WTC11 (cell line): ENCODE measurements around the gene MYLK2. TPM values are rescaled to one million over a fixed set of nuclear protein-coding genes. Genes with fewer than 3 reads are reported as not detected.

Experiments used
- ATAC-seq: fragments of 200-7000 bp; cut with Tn5 transposase; 2 replicates; pipeline ENCODE4 v1.10.0; 2021; ENCODE audit warnings: mild to moderate bottlenecking, moderate library complexity
- CTCF ChIA-PET: fragments of 300-600 bp; sonication (Branson Sonifier 250); formaldehyde crosslinking; loops from one replicate; lab custom pipeline; 2021; ENCODE audit warnings: antibody characterized with exemption; lab: Charles Lee
- POLR2A ChIA-PET: fragments of 350-600 bp; sonication (Branson Sonifier 250); formaldehyde crosslinking; loops from one replicate; lab custom pipeline; 2021; ENCODE audit warnings: antibody characterized with exemption; lab: Charles Lee
- DNase-seq: peaks from one replicate; pipeline ENCODE4 v3.0.0; 2021; ENCODE audit warnings: low spot score
- H3K27ac Mint-ChIP-seq: 2 replicates; pipeline ENCODE4 v1.8.0; 2021; ENCODE audit warnings: mixed read lengths
- H3K27me3 Mint-ChIP-seq: 2 replicates; pipeline ENCODE4 v1.8.0; 2021; ENCODE audit warnings: low read depth, mild to moderate bottlenecking, moderate library complexity, mixed read lengths
- H3K36me3 Mint-ChIP-seq: 2 replicates; pipeline ENCODE4 v1.8.0; 2021; ENCODE audit warnings: mixed read lengths
- H3K4me1 Mint-ChIP-seq: 2 replicates; pipeline ENCODE4 v1.8.0; 2022; ENCODE audit warnings: mixed read lengths
- H3K4me3 Mint-ChIP-seq: 2 replicates; pipeline ENCODE4 v1.8.0; 2021; ENCODE audit warnings: mild to moderate bottlenecking, moderate library complexity, mixed read lengths
- H3K9me3 Mint-ChIP-seq: 2 replicates; pipeline ENCODE4 v1.8.0; 2021; ENCODE audit warnings: mixed read lengths
- ATF1 ChIP-seq: sonication (generic); formaldehyde crosslinking; IDR thresholded peaks from 2 replicates; pipeline ENCODE4 v1.8.1; 2023; ENCODE audit warnings: mild to moderate bottlenecking, moderate library complexity, missing genetic modification reagents
- EMX1 ChIP-seq: fragments of 250-450 bp; sonication (Bioruptor Pico); IDR thresholded peaks from 2 replicates; pipeline ENCODE4 v1.8.0; 2021; ENCODE audit warnings: mild to moderate bottlenecking
- KAT7 ChIP-seq: sonication (generic); formaldehyde crosslinking; IDR thresholded peaks from 2 replicates; pipeline ENCODE4 v1.8.1; 2023; ENCODE audit warnings: missing genetic modification reagents, mild to moderate bottlenecking, borderline replicate concordance
- NFE2L1 ChIP-seq: sonication (generic); formaldehyde crosslinking; IDR thresholded peaks from 2 replicates; pipeline ENCODE4 v1.8.1; 2023; ENCODE audit warnings: missing genetic modification reagents
- TEAD4 ChIP-seq: sonication (generic); formaldehyde crosslinking; IDR thresholded peaks from 2 replicates; pipeline ENCODE4 v1.8.0; 2022; ENCODE audit warnings: mild to moderate bottlenecking, missing genetic modification reagents
- ZNF263 ChIP-seq: sonication (generic); formaldehyde crosslinking; IDR thresholded peaks from 2 replicates; pipeline ENCODE4 v1.8.1; 2022; ENCODE audit warnings: low read depth, mild to moderate bottlenecking, moderate library complexity, missing genetic modification reagents
- total RNA-seq: library from RNA; stranded (reverse); gene quantifications from 3 replicates; pipeline ENCODE4 v1.2.3, GENCODE V29; 2021
- TF ChIP-seq, protein P1 (sequence below): sonication (generic); formaldehyde crosslinking; IDR thresholded peaks from 2 replicates; pipeline ENCODE4 v1.8.1; 2023; ENCODE audit warnings: mild to moderate bottlenecking, missing genetic modification reagents
- TF ChIP-seq, protein P2 (sequence below): fragments of 200-600 bp; IDR thresholded peaks from 2 replicates; pipeline ENCODE4 v1.8.0; 2022; ENCODE audit warnings: antibody characterized with exemption
- TF ChIP-seq, protein P3 (sequence below): fragments of 250-450 bp; sonication (Bioruptor Pico); IDR thresholded peaks from 2 replicates; pipeline ENCODE4 v1.8.0; 2021; ENCODE audit warnings: mild to moderate bottlenecking
- TF ChIP-seq, protein P4 (sequence below): sonication (generic); formaldehyde crosslinking; IDR thresholded peaks from 2 replicates; pipeline ENCODE4 v1.8.0; 2022; ENCODE audit warnings: missing genetic modification reagents
- TF ChIP-seq, protein P5 (sequence below): sonication (generic); formaldehyde crosslinking; IDR thresholded peaks from 2 replicates; pipeline ENCODE4 v1.8.0; 2022; ENCODE audit warnings: mild to moderate bottlenecking, missing genetic modification reagents
- TF ChIP-seq, protein P6 (sequence below): sonication (generic); formaldehyde crosslinking; conservative IDR thresholded peaks from 2 replicates; pipeline ENCODE4 v1.8.1; 2023; ENCODE audit warnings: mild to moderate bottlenecking, low read depth, missing genetic modification reagents, moderate library complexity
- TF ChIP-seq, protein P7 (sequence below): sonication (generic); formaldehyde crosslinking; IDR thresholded peaks from 2 replicates; pipeline ENCODE4 v1.8.0; 2022; ENCODE audit warnings: mild to moderate bottlenecking, missing genetic modification reagents

MYLK2 gene
- total RNA-seq, 1 experiment from 2014 or later = 0.28 TPM

DNA sequence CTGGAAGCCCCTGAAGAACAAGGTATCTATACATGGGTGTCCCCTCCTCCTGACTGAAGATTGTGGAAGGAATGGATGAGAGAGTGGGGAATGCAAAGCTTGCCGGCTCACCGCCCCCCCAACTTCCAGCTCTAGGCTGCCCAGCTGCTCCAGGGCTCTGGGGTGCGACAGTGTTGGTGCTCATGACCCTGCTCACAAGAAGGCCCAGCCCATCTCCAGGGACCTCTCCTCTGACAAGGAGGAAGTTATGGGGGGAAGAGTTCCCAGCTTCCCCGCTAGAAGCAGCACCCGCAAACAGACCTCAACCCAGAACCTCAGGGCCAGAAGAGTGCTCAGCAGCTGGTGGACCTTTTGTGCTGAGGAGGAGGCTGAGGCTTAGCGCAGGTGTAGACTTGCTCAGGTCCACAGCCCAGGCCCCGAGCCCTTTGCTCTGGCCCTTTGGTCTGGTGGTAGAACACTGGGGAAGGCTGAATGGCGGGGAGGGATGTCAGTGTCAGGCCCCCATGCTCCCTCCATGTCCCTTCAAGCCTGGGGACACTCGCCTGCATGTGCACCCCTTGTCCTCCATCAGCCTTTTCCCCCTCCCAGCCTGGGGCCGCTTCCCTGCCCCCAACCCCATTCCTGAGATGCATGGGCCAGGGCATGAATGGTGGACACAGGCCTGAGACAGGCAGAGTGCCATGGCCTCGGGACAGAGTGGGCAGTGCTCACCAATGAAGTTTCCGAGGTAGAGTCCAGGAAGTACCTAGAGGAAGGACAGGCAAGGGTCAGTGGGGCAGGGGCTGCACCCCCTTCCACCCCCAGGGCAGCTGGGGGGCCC is 49.9 kb downstream of the MYLK2 start (continued):
- TF ChIP-seq, protein P1, sequence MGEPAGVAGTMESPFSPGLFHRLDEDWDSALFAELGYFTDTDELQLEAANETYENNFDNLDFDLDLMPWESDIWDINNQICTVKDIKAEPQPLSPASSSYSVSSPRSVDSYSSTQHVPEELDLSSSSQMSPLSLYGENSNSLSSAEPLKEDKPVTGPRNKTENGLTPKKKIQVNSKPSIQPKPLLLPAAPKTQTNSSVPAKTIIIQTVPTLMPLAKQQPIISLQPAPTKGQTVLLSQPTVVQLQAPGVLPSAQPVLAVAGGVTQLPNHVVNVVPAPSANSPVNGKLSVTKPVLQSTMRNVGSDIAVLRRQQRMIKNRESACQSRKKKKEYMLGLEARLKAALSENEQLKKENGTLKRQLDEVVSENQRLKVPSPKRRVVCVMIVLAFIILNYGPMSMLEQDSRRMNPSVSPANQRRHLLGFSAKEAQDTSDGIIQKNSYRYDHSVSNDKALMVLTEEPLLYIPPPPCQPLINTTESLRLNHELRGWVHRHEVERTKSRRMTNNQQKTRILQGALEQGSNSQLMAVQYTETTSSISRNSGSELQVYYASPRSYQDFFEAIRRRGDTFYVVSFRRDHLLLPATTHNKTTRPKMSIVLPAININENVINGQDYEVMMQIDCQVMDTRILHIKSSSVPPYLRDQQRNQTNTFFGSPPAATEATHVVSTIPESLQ (CRISPR knock-in tag) = no peak
- no peak for TF ChIP-seq ATF1 (CRISPR knock-in tag)
- TF ChIP-seq, protein P2, sequence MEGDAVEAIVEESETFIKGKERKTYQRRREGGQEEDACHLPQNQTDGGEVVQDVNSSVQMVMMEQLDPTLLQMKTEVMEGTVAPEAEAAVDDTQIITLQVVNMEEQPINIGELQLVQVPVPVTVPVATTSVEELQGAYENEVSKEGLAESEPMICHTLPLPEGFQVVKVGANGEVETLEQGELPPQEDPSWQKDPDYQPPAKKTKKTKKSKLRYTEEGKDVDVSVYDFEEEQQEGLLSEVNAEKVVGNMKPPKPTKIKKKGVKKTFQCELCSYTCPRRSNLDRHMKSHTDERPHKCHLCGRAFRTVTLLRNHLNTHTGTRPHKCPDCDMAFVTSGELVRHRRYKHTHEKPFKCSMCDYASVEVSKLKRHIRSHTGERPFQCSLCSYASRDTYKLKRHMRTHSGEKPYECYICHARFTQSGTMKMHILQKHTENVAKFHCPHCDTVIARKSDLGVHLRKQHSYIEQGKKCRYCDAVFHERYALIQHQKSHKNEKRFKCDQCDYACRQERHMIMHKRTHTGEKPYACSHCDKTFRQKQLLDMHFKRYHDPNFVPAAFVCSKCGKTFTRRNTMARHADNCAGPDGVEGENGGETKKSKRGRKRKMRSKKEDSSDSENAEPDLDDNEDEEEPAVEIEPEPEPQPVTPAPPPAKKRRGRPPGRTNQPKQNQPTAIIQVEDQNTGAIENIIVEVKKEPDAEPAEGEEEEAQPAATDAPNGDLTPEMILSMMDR = no peak
- TF ChIP-seq, protein P3, sequence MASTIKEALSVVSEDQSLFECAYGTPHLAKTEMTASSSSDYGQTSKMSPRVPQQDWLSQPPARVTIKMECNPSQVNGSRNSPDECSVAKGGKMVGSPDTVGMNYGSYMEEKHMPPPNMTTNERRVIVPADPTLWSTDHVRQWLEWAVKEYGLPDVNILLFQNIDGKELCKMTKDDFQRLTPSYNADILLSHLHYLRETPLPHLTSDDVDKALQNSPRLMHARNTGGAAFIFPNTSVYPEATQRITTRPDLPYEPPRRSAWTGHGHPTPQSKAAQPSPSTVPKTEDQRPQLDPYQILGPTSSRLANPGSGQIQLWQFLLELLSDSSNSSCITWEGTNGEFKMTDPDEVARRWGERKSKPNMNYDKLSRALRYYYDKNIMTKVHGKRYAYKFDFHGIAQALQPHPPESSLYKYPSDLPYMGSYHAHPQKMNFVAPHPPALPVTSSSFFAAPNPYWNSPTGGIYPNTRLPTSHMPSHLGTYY (CRISPR knock-in tag) = no peak
- TF ChIP-seq, protein P4, sequence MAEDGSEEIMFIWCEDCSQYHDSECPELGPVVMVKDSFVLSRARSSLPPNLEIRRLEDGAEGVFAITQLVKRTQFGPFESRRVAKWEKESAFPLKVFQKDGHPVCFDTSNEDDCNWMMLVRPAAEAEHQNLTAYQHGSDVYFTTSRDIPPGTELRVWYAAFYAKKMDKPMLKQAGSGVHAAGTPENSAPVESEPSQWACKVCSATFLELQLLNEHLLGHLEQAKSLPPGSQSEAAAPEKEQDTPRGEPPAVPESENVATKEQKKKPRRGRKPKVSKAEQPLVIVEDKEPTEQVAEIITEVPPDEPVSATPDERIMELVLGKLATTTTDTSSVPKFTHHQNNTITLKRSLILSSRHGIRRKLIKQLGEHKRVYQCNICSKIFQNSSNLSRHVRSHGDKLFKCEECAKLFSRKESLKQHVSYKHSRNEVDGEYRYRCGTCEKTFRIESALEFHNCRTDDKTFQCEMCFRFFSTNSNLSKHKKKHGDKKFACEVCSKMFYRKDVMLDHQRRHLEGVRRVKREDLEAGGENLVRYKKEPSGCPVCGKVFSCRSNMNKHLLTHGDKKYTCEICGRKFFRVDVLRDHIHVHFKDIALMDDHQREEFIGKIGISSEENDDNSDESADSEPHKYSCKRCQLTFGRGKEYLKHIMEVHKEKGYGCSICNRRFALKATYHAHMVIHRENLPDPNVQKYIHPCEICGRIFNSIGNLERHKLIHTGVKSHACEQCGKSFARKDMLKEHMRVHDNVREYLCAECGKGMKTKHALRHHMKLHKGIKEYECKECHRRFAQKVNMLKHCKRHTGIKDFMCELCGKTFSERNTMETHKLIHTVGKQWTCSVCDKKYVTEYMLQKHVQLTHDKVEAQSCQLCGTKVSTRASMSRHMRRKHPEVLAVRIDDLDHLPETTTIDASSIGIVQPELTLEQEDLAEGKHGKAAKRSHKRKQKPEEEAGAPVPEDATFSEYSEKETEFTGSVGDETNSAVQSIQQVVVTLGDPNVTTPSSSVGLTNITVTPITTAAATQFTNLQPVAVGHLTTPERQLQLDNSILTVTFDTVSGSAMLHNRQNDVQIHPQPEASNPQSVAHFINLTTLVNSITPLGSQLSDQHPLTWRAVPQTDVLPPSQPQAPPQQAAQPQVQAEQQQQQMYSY (CRISPR knock-in tag) = no peak
- TF ChIP-seq, all 79 proteins: peak for 0

DNA sequence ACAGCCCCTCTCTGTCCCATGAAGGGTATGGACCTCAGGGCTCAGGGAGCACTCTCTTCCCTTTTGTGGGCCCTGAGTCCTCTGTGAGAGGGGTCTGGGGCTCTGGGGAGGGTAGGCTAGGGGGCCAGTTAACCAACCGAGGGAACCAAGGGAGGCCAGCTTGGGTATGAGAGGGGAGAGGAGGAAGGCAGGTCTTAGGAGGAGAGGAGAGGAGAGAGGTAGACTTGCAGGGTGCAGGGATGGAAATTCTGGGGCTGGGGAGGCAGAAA is 50.5 kb downstream of the MYLK2 start:
- POLR2A ChIA-PET = interaction anchor here (1.0 kb wide), 1 partner anchor 10 kb away, joined by 6 read pairs; no protein-coding TSS in a partner anchor
- 0 out of 2 replicates have a peak overlapping the region, but pooled peaks have one; percentile 45 for H3K27ac Mint-ChIP-seq
- H3K36me3 Mint-ChIP-seq = no peaks in the 10 kb centered on the region
- no peak for TF ChIP-seq ZNF263
- TF ChIP-seq, protein P5, sequence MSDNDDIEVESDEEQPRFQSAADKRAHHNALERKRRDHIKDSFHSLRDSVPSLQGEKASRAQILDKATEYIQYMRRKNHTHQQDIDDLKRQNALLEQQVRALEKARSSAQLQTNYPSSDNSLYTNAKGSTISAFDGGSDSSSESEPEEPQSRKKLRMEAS (CRISPR knock-in tag) = no peak
- H3K9me3 Mint-ChIP-seq = no peaks in the 10 kb centered on the region
- peak overlapping the region; percentile 93 for H3K4me3 Mint-ChIP-seq
- peaks cover 59% of the 10 kb centered on the region for H3K27me3 Mint-ChIP-seq
- CTCF ChIA-PET = interaction anchor here (0.6 to 0.7 kb wide), 2 partner anchors 24 to 148 kb away, joined by 3 read pairs; partner anchors contain the start of gene FOXS1
- no peak for ATAC-seq
- H3K4me1 Mint-ChIP-seq = peaks cover 14% of the 10 kb centered on the region
- no peak for DNase-seq

DNA sequence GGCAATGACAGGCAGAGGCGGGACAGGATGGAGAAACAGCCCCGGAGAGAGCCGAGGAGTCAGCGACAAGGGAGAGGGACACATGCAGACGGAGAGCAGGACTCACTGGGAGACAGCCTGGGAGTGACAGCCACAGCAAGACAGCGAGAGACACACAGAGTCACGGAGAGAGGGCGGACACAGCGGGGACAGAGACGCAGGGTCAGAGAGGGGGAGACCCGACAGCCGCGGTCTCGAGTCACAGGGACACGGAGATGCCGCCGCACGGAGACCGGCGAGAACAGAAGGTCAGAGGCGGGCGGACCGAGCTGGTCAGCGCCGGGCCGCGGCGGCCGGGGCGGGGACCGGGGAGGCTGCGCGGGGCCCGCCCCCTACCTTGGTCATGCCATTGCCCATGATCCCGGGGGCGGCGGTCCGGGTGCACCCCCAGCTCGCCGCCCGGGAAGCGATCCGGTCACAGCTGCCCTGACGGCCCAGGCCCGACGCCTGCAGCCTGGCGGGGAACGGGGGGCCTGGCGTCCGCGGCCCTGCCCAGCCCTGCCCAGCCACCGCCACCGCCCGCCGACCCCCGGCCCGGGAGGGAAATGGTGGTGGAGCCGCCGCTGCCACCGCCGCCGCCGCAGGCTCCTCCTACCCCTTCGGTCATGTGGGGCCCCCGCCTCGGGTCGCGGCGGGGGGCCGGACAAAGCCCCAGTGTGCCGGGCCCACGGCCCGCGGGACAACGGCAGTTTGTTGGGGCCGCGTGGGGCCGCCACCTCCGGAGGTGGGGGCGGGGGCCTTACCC is 51.0 kb downstream of the MYLK2 start, which contains the start of the genes DUSP15 and TTLL9:
Gene DUSP15 (minus strand): TSS at position 586 of the 784 bp plus-strand sequence. CDS start 190 bp downstream, at position 396.
Gene TTLL9 (plus strand): TSS at position 693 of the 784 bp plus-strand sequence. CDS start 493 bp downstream, outside the sequence.
- Mint-ChIP-seq H3K27me3 (peaks cover 59% of the 10 kb centered on the region), H3K4me1 (peaks cover 14% of the 10 kb centered on the region), H3K36me3 (no peaks in the 10 kb centered on the region), H3K27ac (peak within 1 kb of the TSS; percentile 45; the same call in 1 of the 2 replicates), H3K9me3 (no peaks in the 10 kb centered on the region), H3K4me3 (peak within 1 kb of the TSS; percentile 93)
- DNase-seq (peak; percentile 60), ATAC-seq (peak; percentile 68)
- ChIA-PET CTCF (interaction anchor here (0.6 to 2.2 kb wide), 2 partner anchors 17 to 148 kb away, joined by 3 to 22 read pairs; no protein-coding TSS in a partner anchor), POLR2A (interaction anchor here (1.0 kb wide), 1 partner anchor 10 kb away, joined by 6 read pairs; no protein-coding TSS in a partner anchor)
- no peak for TF ChIP-seq TEAD4 (CRISPR knock-in tag)
- TF ChIP-seq, protein P6, sequence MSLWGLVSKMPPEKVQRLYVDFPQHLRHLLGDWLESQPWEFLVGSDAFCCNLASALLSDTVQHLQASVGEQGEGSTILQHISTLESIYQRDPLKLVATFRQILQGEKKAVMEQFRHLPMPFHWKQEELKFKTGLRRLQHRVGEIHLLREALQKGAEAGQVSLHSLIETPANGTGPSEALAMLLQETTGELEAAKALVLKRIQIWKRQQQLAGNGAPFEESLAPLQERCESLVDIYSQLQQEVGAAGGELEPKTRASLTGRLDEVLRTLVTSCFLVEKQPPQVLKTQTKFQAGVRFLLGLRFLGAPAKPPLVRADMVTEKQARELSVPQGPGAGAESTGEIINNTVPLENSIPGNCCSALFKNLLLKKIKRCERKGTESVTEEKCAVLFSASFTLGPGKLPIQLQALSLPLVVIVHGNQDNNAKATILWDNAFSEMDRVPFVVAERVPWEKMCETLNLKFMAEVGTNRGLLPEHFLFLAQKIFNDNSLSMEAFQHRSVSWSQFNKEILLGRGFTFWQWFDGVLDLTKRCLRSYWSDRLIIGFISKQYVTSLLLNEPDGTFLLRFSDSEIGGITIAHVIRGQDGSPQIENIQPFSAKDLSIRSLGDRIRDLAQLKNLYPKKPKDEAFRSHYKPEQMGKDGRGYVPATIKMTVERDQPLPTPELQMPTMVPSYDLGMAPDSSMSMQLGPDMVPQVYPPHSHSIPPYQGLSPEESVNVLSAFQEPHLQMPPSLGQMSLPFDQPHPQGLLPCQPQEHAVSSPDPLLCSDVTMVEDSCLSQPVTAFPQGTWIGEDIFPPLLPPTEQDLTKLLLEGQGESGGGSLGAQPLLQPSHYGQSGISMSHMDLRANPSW (CRISPR knock-in tag) = no peak
- TF ChIP-seq NFE2L1 (CRISPR knock-in tag) = no peak
- TF ChIP-seq, protein P3 (CRISPR knock-in tag) = no peak
- no peak for TF ChIP-seq EMX1 (CRISPR knock-in tag)
- TF ChIP-seq KAT7 (CRISPR knock-in tag) = no peak
- TF ChIP-seq, protein P7, sequence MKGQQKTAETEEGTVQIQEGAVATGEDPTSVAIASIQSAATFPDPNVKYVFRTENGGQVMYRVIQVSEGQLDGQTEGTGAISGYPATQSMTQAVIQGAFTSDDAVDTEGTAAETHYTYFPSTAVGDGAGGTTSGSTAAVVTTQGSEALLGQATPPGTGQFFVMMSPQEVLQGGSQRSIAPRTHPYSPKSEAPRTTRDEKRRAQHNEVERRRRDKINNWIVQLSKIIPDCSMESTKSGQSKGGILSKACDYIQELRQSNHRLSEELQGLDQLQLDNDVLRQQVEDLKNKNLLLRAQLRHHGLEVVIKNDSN = peak; percentile 70; the same call in 1 of the 2 replicates
